ENCODE measurements around the gene ZNF239. TPM values are rescaled to one million over a fixed set of nuclear protein-coding genes. Genes with fewer than 3 reads are reported as not detected.
"Not testable (repeated sequence)": the region's sequence is repeated elsewhere in the genome, so short reads cannot be mapped to it uniquely, and the experiment has no call there.

The ZNF239 gene
- total and polyA plus RNA-seq, 5 experiments from 2014 or later, result 0.98 to 6.0 (median 3.2) TPM

GRCh38 chr10:43598446-43598845, 24.0 kb upstream of the ZNF239 start:
- POLR2A ChIA-PET, result no interaction called here
- no peak for DNase-seq
- Mint-ChIP-seq H3K27ac (no peak overlapping the region), H3K4me1 (peaks cover 14 to 38% (median 29%) of the 10 kb centered on the region in 4 donors), H3K36me3 (no peaks in the 10 kb centered on the region), H3K4me3 (no peak overlapping the region), H3K27me3 (peaks cover 0 to 4% (median 0%) of the 10 kb centered on the region in 5 donors), H3K9me3 (peaks cover 0 to 6% (median 1%) of the 10 kb centered on the region in 9 donors)
- no peak for ATAC-seq

DNA sequence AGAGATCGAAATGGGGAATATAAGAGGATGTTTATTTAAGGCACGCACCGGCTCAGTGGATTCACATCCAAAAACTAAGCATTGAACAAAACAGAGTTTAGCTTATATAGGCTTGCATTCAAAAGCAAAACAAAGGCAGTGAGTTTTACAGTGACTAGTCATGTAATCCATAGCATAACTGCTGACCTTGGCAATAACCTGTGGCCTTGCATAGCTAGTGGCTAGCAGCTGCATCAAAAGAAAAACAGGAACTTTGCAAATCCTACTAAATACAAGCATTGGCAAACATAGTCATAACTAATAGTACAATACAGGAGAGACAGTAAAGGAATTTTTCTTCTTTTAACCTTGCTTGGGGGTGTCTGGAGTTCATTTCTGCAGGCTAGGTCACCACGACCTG, 22.1 kb upstream of the ZNF239 start:
- Mint-ChIP-seq H3K27ac (peak overlapping the region in 5 of 10 donors; percentile 22 to 95 (median 64)), H3K4me1 (peaks cover 14 to 38% (median 29%) of the 10 kb centered on the region in 4 donors), H3K36me3 (peaks cover 0 to 3% (median 0%) of the 10 kb centered on the region in 3 donors), H3K9me3 (peaks cover 0 to 13% (median 5%) of the 10 kb centered on the region in 9 donors), H3K27me3 (no peaks in the 10 kb centered on the region), H3K4me3 (peak overlapping the region in 1 of 10 donors; percentile 81)
- ATAC-seq, result no peak
- POLR2A ChIA-PET, result no interaction called here
- DNase-seq, result no peak

DNA sequence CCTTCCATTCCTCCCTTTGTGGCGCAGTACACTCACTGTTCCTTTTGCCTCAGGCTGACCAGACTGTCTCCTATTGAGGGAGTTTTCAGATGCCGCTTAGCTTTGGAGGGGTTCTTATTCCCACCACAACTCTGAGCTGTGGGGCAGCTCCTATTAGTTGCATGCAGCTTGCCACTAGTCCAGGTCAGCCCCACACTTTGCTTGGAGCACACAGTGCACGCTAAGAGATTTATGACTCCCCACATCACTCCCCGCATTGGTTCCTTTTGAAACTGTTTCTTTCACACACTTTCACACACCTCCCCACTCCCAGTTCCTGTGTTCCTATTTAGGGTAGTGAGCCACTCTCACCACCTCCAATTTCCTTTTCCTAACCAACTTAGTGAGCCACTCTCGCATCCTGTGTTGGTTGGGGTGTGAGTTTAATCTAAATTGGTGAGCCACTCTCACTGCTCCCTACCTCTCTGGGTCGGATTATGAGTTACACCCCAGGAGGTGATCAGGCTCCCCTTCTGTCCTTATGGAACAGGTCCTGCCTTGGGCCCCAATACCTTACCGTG, 21.4 kb upstream of the ZNF239 start:
- peak in 1 of 10 donors; percentile 22 for DNase-seq
- peaks cover 0 to 4% (median 3%) of the 10 kb centered on the region in 3 donors for H3K36me3 Mint-ChIP-seq
- peak in 1 of 2 donors; percentile 45 for ATAC-seq
- POLR2A ChIA-PET, result interaction anchor here (1.0 kb wide), 1 partner anchor 11 kb away, joined by 3 read pairs; no protein-coding TSS in a partner anchor
- peaks cover 0 to 12% (median 5%) of the 10 kb centered on the region in 9 donors for H3K9me3 Mint-ChIP-seq
- peak overlapping the region in 9 of 10 donors; percentile 23 to 95 (median 78) for H3K27ac Mint-ChIP-seq
- no peaks in the 10 kb centered on the region for H3K27me3 Mint-ChIP-seq
- H3K4me1 Mint-ChIP-seq, result peaks cover 14 to 38% (median 29%) of the 10 kb centered on the region in 4 donors
- peak overlapping the region; percentile 65 to 86 (median 75) for H3K4me3 Mint-ChIP-seq

DNA sequence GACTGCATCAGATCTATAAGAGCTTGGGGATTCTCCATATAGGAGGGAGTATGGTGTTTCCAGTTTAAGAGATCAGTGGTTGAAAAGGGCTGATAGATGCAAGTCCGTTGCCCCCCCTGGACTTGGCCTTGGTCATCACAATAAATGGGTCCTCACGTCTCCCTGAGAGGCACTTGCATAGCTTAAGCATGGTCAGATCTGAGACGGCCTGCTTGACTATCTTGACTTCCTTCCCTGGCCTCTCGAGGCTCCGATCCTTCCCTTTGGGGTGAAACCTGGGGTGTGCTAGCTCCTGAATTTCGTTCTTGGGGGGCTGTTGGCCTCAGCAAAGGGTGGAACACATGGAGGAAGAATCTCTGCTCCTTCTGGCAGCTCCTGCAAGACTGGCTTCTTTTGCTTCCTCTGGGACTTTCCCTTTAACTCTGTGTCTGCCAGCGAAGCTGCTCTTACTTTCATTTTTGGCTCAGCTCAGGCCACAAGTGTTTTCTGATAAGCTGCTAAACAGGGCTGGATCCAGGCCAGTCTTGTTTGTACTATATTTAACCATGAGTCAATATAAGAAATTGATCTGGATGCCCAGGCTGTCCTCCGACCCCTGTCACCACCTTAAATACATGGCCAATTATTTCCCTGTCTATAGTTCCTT, 20.7 kb upstream of the ZNF239 start:
- peaks cover 0 to 14% (median 7%) of the 10 kb centered on the region in 9 donors for H3K9me3 Mint-ChIP-seq
- H3K4me1 Mint-ChIP-seq, result peaks cover 14 to 38% (median 29%) of the 10 kb centered on the region in 4 donors
- POLR2A ChIA-PET, result interaction anchor here (1.0 to 1.8 kb wide), 3 partner anchors 11 to 22 kb away, joined by 3 to 4 read pairs (median 3); partner anchors contain the start of gene ZNF485
- H3K27ac Mint-ChIP-seq, result peak overlapping the region; percentile 23 to 95 (median 80)
- peaks cover 0 to 4% (median 3%) of the 10 kb centered on the region in 3 donors for H3K36me3 Mint-ChIP-seq
- DNase-seq, result peak in 2 of 10 donors; percentile 20 to 37
- no peaks in the 10 kb centered on the region for H3K27me3 Mint-ChIP-seq
- peak; percentile 63 to 72 for ATAC-seq
- H3K4me3 Mint-ChIP-seq, result peak overlapping the region; percentile 65 to 91 (median 78)

DNA sequence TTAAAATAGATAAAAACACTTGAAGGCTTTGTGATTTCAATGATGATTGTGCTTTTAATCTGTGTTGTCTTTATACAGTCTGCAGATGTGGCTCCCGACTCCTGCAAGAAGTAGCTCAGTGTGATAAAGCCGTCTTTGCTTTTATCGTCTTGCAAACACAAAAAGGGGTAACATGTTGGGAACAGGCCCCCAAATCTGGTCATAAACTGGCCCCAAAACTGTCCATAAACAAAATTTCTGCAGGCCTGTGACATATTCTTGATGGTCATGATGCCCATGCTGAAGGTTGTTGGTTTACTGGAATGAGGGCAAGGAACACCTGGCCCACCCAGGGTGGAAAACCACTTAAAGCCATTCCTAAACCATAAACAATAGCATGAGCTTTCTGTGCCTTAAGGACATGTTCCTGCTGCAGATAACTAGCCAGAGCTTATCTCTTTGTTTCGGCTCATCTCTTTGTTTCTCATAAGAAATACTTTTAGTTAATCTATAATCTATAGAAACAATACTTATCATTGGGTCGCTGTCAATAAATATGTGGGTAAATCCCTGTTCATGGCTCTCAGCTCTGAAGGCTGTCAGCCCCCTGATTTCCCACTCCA, 17.0 kb upstream of the ZNF239 start:
- Mint-ChIP-seq H3K9me3 (peaks cover 0 to 14% (median 7%) of the 10 kb centered on the region in 9 donors), H3K27me3 (peaks cover 0 to 9% (median 0%) of the 10 kb centered on the region in 5 donors), H3K36me3 (peaks cover 0 to 4% (median 3%) of the 10 kb centered on the region in 3 donors), H3K27ac (no peak overlapping the region), H3K4me1 (peaks cover 14 to 25% (median 23%) of the 10 kb centered on the region in 4 donors), H3K4me3 (no peak overlapping the region)
- DNase-seq (no peak), ATAC-seq (no peak)
- POLR2A ChIA-PET, result interaction anchor here (0.9 to 1.1 kb wide), 2 partner anchors 14 to 17 kb away, joined by 3 read pairs; partner anchors contain the start of gene ZNF239

GRCh38 chr10:43586730-43587115, 12.3 kb upstream of the ZNF239 start:
- H3K27ac Mint-ChIP-seq, H3K4me3 Mint-ChIP-seq, POLR2A ChIA-PET, H3K36me3 Mint-ChIP-seq, H3K9me3 Mint-ChIP-seq, H3K27me3 Mint-ChIP-seq, H3K4me1 Mint-ChIP-seq, ATAC-seq, DNase-seq: not testable (repeated sequence)

GRCh38 chr10:43585981-43586729, 11.7 kb upstream of the ZNF239 start:
- H3K36me3 Mint-ChIP-seq, result peaks cover 0 to under 1% (median 0%) of the 10 kb centered on the region in 3 donors
- POLR2A ChIA-PET, result no interaction called here
- H3K4me1 Mint-ChIP-seq, result peaks cover 0 to 2% (median 0%) of the 10 kb centered on the region in 4 donors
- H3K27me3 Mint-ChIP-seq, result peaks cover 0 to 9% (median 1%) of the 10 kb centered on the region in 5 donors
- H3K9me3 Mint-ChIP-seq, result peaks cover 0 to 5% (median 0%) of the 10 kb centered on the region in 9 donors
- H3K27ac Mint-ChIP-seq, result no peak overlapping the region
- no peak for DNase-seq
- H3K4me3 Mint-ChIP-seq, result no peak overlapping the region
- ATAC-seq, result no peak

DNA sequence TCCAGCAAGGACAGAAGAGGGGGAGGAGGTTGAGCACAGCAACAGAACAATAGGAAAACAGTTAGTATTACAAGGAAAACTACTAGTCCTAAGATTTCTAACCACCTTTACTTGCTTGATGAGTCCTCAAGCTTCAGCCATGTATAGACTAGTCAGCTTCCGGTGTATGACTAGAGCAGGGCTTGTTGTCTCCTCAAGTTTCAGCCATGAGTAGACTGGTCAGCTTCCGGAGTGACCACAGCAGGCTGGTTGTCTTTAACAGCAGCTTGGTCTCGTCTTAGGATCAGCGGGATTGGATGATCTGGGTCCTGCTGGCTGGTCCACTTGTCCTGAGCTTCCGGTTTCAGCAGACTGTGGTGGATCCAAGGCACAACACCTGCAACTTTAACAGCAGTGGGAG, 10.6 kb upstream of the ZNF239 start:
- H3K36me3 Mint-ChIP-seq, result no peaks in the 10 kb centered on the region
- peaks cover 0 to 9% (median 1%) of the 10 kb centered on the region in 5 donors for H3K27me3 Mint-ChIP-seq
- peaks cover 0 to 2% (median 0%) of the 10 kb centered on the region in 4 donors for H3K4me1 Mint-ChIP-seq
- POLR2A ChIA-PET, result no interaction called here
- ATAC-seq (no peak), DNase-seq (no peak)
- no peak overlapping the region for H3K4me3 Mint-ChIP-seq
- H3K9me3 Mint-ChIP-seq, result peaks cover 0 to 1% (median 0%) of the 10 kb centered on the region in 9 donors
- H3K27ac Mint-ChIP-seq, result no peak overlapping the region

- no peak for ATAC-seq
- no peaks in the 10 kb centered on the region for H3K36me3 Mint-ChIP-seq
- no peak for DNase-seq
- no peak overlapping the region for H3K27ac Mint-ChIP-seq
- H3K4me3 Mint-ChIP-seq, result no peak overlapping the region
- no peaks in the 10 kb centered on the region for H3K9me3 Mint-ChIP-seq
- H3K27me3 Mint-ChIP-seq, result peaks cover 0 to 9% (median 1%) of the 10 kb centered on the region in 5 donors
- H3K4me1 Mint-ChIP-seq, result peaks cover 0 to 2% (median 0%) of the 10 kb centered on the region in 4 donors
- POLR2A ChIA-PET, result no interaction called here
These were observed 9.6 kb upstream of the ZNF239 start for GRCh38 chr10:43584051-43584450.

- Mint-ChIP-seq H3K27ac (peak overlapping the region in 7 of 10 donors; percentile 44 to 95 (median 69)), H3K36me3 (peaks cover 0 to 2% (median 0%) of the 10 kb centered on the region in 3 donors), H3K4me3 (peak overlapping the region in 6 of 10 donors; percentile 31 to 72 (median 52)), H3K4me1 (peaks cover 14 to 48% (median 42%) of the 10 kb centered on the region in 4 donors), H3K27me3 (no peaks in the 10 kb centered on the region), H3K9me3 (peaks cover 0 to 32% (median 3%) of the 10 kb centered on the region in 9 donors)
- DNase-seq (no peak), ATAC-seq (no peak)
- POLR2A ChIA-PET, result no interaction called here
These were observed 2.2 kb upstream of the ZNF239 start for GRCh38 chr10:43576580-43576979.

- POLR2A ChIA-PET, result interaction anchor here (0.6 kb wide), 1 partner anchor 24 kb away, joined by 5 read pairs; no protein-coding TSS in a partner anchor
- Mint-ChIP-seq H3K9me3 (peaks cover 0 to 32% (median 3%) of the 10 kb centered on the region in 9 donors), H3K4me3 (peak overlapping the region in 9 of 10 donors; percentile 52 to 93 (median 86))
These were observed 1.6 kb upstream of the ZNF239 start for GRCh38 chr10:43576062-43576461.

GRCh38 chr10:43574906-43575305, 490 bp upstream of the ZNF239 start:
- POLR2A ChIA-PET, result interaction anchor here (1.0 to 2.0 kb wide), 3 partner anchors 74 to 1426 kb away, joined by 5 to 10 read pairs (median 6); partner anchors contain the start of genes CSGALNACT2, ZNF22 and ZNF32
- peak overlapping the region; percentile 86 to 94 (median 90) for H3K4me3 Mint-ChIP-seq
- peaks cover 20 to 60% (median 54%) of the 10 kb centered on the region in 4 donors for H3K4me1 Mint-ChIP-seq
- DNase-seq (no peak), ATAC-seq (no peak)
- H3K36me3 Mint-ChIP-seq, result peaks cover 5 to 7% (median 6%) of the 10 kb centered on the region in 3 donors
- H3K27me3 Mint-ChIP-seq, result no peaks in the 10 kb centered on the region
- H3K27ac Mint-ChIP-seq, result peak overlapping the region; percentile 83 to 95 (median 92)
- H3K9me3 Mint-ChIP-seq, result peaks cover 0 to 32% (median 4%) of the 10 kb centered on the region in 9 donors

More at GRCh38 chr10:43576062-43576461, 1.6 kb upstream of the ZNF239 start:
- Mint-ChIP-seq H3K27ac (peak overlapping the region in 9 of 10 donors; percentile 65 to 95 (median 91)), H3K4me1 (peaks cover 16 to 51% (median 47%) of the 10 kb centered on the region in 4 donors), H3K27me3 (no peaks in the 10 kb centered on the region), H3K36me3 (peaks cover 0 to 2% (median 0%) of the 10 kb centered on the region in 3 donors)
- DNase-seq (no peak), ATAC-seq (no peak)
